ENCODE results near the gene SPINDOC.

DNA sequence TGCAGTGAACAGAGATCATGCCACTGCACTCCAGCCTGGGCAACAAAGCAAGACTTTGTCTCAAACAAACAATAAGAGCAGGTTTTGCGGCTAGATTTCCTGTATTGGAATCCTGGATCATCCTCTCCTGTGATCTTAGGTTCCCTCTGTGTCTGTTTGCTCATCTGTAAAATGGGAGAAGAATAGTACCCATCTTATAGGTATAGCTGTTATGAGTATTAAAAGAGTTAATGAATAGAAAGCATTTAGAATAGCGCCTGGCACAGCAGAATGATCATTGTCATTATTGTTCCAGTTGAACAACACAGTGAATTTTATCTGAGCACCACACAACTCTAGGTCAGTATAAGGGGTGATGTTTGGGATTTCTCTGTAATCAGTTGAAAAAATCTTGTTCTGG lies 36.4 kb downstream of the SPINDOC start:
- TF ChIP-seq RAD21 (IDR thresholded peaks at IDR 0.05) (no peak), YY1 (IDR thresholded peaks at IDR 0.05) (no peak)
- TF ChIP-seq, protein P1, sequence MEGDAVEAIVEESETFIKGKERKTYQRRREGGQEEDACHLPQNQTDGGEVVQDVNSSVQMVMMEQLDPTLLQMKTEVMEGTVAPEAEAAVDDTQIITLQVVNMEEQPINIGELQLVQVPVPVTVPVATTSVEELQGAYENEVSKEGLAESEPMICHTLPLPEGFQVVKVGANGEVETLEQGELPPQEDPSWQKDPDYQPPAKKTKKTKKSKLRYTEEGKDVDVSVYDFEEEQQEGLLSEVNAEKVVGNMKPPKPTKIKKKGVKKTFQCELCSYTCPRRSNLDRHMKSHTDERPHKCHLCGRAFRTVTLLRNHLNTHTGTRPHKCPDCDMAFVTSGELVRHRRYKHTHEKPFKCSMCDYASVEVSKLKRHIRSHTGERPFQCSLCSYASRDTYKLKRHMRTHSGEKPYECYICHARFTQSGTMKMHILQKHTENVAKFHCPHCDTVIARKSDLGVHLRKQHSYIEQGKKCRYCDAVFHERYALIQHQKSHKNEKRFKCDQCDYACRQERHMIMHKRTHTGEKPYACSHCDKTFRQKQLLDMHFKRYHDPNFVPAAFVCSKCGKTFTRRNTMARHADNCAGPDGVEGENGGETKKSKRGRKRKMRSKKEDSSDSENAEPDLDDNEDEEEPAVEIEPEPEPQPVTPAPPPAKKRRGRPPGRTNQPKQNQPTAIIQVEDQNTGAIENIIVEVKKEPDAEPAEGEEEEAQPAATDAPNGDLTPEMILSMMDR (IDR thresholded peaks at IDR 0.05; ENCODE audit: low read depth, low read length, missing input control): no peak
- TF ChIP-seq, protein P2, sequence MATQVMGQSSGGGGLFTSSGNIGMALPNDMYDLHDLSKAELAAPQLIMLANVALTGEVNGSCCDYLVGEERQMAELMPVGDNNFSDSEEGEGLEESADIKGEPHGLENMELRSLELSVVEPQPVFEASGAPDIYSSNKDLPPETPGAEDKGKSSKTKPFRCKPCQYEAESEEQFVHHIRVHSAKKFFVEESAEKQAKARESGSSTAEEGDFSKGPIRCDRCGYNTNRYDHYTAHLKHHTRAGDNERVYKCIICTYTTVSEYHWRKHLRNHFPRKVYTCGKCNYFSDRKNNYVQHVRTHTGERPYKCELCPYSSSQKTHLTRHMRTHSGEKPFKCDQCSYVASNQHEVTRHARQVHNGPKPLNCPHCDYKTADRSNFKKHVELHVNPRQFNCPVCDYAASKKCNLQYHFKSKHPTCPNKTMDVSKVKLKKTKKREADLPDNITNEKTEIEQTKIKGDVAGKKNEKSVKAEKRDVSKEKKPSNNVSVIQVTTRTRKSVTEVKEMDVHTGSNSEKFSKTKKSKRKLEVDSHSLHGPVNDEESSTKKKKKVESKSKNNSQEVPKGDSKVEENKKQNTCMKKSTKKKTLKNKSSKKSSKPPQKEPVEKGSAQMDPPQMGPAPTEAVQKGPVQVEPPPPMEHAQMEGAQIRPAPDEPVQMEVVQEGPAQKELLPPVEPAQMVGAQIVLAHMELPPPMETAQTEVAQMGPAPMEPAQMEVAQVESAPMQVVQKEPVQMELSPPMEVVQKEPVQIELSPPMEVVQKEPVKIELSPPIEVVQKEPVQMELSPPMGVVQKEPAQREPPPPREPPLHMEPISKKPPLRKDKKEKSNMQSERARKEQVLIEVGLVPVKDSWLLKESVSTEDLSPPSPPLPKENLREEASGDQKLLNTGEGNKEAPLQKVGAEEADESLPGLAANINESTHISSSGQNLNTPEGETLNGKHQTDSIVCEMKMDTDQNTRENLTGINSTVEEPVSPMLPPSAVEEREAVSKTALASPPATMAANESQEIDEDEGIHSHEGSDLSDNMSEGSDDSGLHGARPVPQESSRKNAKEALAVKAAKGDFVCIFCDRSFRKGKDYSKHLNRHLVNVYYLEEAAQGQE (IDR thresholded peaks at IDR 0.05): no peak

All from liver (tissue), 3 donors.